GM19328 (cell line): ENCODE data around the gene ZNF536.

ENCODE experiments used
- ATAC-seq: cut with Tn5 transposase; IDR thresholded peaks from one replicate; pipeline ENCODE4 v1.9.1; 2021; ENCODE audit warnings: mild to moderate bottlenecking, moderate library complexity; ENCODE audit not compliant: unreplicated experiment

ZNF536 gene

GRCh38 chr19:30519607-30520205 lies 147.5 kb downstream of the ZNF536 start:
- ATAC-seq, result no peak

- ATAC-seq, result no peak
Observed at GRCh38 chr19:30520735-30521479, 148.7 kb downstream of the ZNF536 start.

DNA sequence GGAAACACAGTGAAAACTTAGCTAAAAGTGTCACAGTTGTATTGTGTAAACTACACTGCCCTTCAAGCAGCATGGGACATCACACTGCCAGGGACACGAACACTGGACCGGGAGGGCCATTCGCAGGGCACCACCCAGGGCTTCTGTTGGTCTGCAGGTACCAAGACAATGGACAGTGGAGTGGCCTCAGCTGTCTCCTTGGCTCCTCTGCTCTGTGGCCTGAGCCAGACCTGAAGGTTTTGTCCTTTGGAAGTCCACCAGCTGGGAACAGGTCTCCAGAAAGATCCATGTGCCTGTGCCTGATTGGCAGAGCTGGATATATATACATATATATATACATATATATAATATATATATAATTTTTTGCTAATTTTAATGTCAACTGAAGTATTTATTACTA lies 149.8 kb downstream of the ZNF536 start:
- ATAC-seq, result no peak

DNA sequence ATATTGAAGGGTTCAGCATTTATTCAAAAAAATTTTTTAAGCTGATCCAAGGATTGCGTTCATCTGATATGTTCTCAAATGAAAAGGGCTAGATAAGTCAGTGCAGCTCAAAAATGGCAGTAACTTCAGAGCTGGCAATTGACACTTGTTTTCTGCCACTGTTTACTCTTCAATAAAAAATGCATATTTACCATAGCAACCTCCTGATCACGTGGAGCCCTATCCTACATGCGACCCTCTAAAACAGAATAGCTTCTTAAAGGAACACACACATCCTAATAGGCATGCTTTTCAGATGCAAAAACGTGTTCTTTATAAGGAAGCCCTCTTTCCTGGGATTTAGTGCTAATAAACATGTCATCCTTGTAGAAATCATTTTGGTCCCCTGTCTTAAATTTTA lies 150.2 kb downstream of the ZNF536 start:
- no peak for ATAC-seq

- no peak for ATAC-seq
Observed at GRCh38 chr19:30523791-30524190, 151.6 kb downstream of the ZNF536 start.

GRCh38 chr19:30525383-30525782 lies 153.2 kb downstream of the ZNF536 start:
- ATAC-seq, result no peak

DNA sequence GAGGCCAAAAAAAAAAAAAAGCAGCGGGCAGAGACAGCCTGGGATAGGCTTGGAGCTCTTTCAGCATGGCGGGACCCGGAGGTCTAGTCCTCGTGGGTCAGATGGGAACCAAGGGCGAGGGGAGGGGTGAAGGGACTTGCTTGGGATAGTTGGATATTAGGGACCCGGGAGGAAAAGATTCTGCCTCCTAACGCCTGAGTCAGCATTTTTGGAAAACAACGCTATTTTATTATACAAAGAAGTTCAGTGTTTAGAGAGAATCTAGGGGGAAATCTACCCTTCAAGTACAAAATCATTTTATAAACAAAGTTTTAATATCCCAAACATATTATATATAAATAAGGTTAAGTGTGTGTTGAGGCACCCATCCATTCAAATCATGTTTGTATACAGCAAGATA lies 156.7 kb downstream of the ZNF536 start:
- no peak for ATAC-seq

DNA sequence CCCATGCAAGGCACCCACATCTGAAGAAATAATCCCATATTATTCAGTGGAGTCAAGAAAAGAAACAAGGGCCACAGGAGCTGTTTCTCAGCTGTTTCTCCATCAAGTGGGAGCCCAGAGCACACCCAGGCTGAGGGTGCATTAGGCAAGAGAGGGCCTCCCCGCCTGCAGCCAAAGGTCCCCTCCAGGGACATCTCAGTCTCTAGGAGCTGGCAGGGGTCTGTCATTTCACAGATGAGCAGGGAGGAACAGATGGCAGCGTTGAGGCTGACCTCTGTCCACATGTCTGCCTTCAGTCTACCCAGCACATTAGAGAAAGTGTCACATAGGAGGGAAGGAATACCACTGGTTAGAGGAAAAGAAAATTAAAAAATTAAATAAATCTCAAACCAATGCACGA lies 157.7 kb downstream of the ZNF536 start:
- no peak for ATAC-seq

DNA sequence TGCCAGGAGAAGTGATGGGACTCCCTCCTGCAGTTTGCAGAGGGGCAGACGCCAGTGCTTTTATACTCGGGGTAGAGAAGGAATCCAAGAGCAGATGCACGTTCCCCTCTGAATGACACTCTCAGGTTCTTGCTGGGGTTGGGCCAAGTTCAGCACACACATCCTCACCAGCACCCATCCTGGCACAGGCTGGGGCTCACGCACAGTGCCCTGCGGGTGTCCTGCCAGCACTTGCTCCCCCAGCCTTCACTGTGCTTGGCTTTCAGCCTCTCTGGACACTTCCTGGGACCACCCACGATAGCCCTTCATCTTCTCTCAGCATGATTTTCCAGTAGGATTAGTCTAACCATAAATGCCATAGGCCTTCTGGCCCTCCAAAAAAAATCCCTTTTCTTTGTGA lies 158.6 kb downstream of the ZNF536 start:
- ATAC-seq, result no peak

DNA sequence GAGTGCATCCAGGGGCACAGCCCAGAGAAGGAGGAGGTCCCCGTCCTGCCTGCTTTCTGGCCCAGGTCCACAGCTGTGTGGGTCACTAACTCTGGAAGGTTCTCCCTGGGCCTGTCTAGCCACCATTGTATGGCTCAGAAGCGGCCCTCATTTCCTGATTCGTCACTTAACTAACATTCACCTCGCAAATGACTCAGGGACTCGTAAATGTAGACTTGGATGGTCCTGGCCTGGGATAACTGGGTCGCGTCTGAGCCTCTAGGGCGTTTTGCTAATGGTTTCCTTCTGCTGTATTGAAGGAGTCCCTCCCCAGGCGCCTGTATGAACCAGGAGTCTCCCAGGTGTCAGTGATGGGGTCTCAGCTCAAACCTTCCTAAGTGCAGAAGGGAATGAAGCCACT lies 162.8 kb downstream of the ZNF536 start:
- ATAC-seq, result no peak

DNA sequence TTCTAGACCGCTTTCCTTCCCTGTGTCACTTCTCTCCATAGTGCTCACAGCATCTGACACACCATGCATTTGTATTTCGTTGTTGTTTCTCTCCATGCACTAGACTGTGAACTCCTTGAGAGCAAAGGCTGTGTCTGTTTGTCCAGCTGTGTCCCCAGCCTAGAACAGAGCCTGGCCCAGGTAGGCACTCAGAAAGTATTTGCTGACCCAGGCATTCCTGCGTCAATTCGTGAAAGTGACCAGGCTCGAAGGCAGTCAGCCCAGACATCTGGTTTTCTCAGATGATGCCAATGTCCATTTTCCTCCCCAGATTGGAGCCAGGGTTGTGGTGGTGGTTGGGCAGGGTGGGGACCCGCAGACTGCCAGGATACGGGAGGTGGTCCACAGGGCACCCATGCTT lies 164.8 kb downstream of the ZNF536 start:
- ATAC-seq, result no peak

- ATAC-seq, result no peak
Observed at GRCh38 chr19:30539315-30539714, 167.1 kb downstream of the ZNF536 start.

DNA sequence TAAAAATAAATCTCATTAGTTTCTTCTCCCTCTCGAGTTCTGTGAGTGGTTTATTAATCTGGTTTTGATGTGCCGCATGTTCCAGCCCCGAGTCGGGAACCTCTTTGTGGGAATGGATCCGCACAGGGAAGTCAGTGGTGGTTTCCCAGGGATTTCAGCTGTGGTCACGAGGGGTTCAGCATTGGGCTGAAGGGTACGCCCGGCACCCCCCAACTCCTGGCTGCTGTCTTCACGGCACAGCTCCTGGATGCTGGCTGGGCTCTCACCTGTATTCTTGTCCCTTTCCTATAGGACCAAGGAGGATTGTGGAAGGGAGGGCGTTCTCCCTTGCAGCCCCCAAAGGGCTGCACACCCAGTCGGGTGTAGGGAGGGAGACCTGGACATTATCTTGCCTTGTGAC lies 167.8 kb downstream of the ZNF536 start:
- no peak for ATAC-seq

GRCh38 chr19:30540761-30541160 lies 168.6 kb downstream of the ZNF536 start:
- no peak for ATAC-seq

GRCh38 chr19:30541575-30541974 lies 169.4 kb downstream of the ZNF536 start:
- no peak for ATAC-seq

DNA sequence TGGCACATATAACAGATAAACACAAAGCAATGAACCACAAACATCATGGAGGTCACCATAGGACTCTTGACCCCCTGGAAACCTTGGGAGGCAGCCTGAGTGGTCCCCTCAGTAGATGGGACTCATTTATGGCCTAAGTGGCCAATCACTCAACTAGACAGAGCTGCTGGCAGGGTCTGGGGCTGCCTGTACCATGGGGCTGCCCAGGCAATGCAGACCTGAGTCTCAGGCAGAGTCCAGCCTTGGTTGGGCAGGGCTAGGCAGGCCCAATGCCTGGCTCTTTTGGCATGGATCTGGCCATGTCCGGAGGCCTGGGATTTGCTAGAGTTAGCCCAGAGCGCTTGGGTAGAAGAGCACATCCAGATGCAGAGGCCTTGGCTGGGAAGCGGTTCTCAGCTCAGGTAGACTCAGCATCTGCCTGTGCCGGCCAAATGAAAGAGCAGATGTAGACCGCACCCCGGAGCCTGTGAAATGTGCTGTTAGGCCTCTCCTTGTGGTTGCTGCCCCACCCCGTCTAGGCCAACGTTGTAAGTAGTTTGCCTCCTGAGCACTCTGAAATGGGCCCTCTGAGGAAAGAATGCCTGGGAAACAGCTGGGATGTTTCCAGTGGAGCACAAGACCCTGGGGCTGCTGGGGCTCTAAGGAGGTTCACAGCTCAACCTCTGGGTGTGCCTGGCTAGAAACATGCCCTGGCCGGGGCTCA lies 171.2 kb downstream of the ZNF536 start:
- ATAC-seq, result no peak

- no peak for ATAC-seq
Observed at GRCh38 chr19:30545752-30546151, 173.6 kb downstream of the ZNF536 start.

- ATAC-seq, result no peak
Observed at GRCh38 chr19:30546332-30546731, 174.1 kb downstream of the ZNF536 start.

GRCh38 chr19:30547246-30547645 lies 175.1 kb downstream of the ZNF536 start:
- ATAC-seq, result no peak

DNA sequence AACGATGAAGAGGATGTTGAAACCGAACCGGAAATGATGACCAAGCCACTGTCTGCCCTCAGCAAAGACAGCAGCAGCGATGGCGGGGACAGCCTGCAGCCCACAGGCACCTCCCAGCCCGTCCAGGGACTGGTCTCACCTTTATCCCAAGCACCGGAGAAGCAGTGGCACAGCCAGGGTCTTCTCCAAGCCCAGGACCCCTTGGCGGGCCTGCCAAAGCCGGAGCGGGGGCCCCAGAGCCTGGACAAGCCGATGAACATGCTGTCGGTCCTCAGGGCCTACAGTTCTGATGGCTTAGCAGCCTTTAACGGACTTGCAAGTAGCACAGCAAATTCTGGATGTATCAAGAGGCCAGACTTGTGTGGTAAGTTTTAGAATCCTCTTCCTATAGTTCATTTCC lies 177.0 kb downstream of the ZNF536 start:
- no peak for ATAC-seq

- no peak for ATAC-seq
Observed at GRCh38 chr19:30551271-30551670, 179.1 kb downstream of the ZNF536 start.

- ATAC-seq, result no peak
Observed at GRCh38 chr19:30552593-30552992, 180.4 kb downstream of the ZNF536 start.
